ENCODE results near the gene FNBP1L. TPM values are rescaled to one million over a fixed set of nuclear protein-coding genes. Genes with fewer than 3 reads are reported as not detected.

The FNBP1L gene
- total and polyA plus RNA-seq, 2 donors (not counting 1 experiment from before 2014, with no cell fraction given) = 0.86 to 5.4 TPM

- H3K27ac Mint-ChIP-seq = no peak overlapping the region
- H3K36me3 ChIP-seq (replicated peaks in 1 of 2; ENCODE audit: control extremely low read depth in 1 of 2, control insufficient read depth in 1 of 2, extremely low read depth in 1 of 2, insufficient read depth in 2 of 2, low read length in 1 of 2) = no peaks in the 10 kb centered on the region
- H3K4me3 ChIP-seq (ENCODE audit: control extremely low read depth in 1 of 5, extremely low read depth in 1 of 5, insufficient read depth in 1 of 5, low read depth in 2 of 5, low read length in 4 of 5) = no peak overlapping the region
- no peaks in the 10 kb centered on the region for H4K20me1 ChIP-seq (ENCODE audit: control insufficient read depth, insufficient read depth, low read length, poor library complexity, severe bottlenecking)
- H3K79me2 ChIP-seq (ENCODE audit: control insufficient read depth, insufficient read depth, low read length) = no peaks in the 10 kb centered on the region
- no peaks in the 10 kb centered on the region for H3K27me3 ChIP-seq (replicated peaks in 1 of 4; ENCODE audit: control extremely low read depth in 1 of 4, control insufficient read depth in 3 of 4, insufficient read depth in 4 of 4, low read length in 3 of 4)
- TF ChIP-seq EZH2 (IDR thresholded peaks at IDR 0.05; ENCODE audit: borderline replicate concordance, insufficient read depth, low read depth, low read length, poor library complexity, severe bottlenecking) = no peak
- TF ChIP-seq, protein P1, sequence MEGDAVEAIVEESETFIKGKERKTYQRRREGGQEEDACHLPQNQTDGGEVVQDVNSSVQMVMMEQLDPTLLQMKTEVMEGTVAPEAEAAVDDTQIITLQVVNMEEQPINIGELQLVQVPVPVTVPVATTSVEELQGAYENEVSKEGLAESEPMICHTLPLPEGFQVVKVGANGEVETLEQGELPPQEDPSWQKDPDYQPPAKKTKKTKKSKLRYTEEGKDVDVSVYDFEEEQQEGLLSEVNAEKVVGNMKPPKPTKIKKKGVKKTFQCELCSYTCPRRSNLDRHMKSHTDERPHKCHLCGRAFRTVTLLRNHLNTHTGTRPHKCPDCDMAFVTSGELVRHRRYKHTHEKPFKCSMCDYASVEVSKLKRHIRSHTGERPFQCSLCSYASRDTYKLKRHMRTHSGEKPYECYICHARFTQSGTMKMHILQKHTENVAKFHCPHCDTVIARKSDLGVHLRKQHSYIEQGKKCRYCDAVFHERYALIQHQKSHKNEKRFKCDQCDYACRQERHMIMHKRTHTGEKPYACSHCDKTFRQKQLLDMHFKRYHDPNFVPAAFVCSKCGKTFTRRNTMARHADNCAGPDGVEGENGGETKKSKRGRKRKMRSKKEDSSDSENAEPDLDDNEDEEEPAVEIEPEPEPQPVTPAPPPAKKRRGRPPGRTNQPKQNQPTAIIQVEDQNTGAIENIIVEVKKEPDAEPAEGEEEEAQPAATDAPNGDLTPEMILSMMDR (IDR thresholded peaks at IDR 0.05) = no peak
- no peaks in the 10 kb centered on the region for H3K4me1 ChIP-seq (ENCODE audit: control insufficient read depth in 2 of 2, insufficient read depth in 2 of 2, low read length in 2 of 2)
- CTCF ChIA-PET = no interaction called here
- no peak overlapping the region for H3K4me3 Mint-ChIP-seq
- DNase-seq (no peak), ATAC-seq (ENCODE audit: low read depth) (no peak)
- H3K9me3 Mint-ChIP-seq (ENCODE audit: insufficient read depth) = no peaks in the 10 kb centered on the region
- H2AFZ ChIP-seq (ENCODE audit: insufficient read depth, low read depth, low read length, poor library complexity, severe bottlenecking) = no peak overlapping the region
- no peak overlapping the region for H3K4me2 ChIP-seq (replicated peaks; ENCODE audit: low read depth, low read length, poor library complexity, severe bottlenecking)
- intact Hi-C loops (cut with micrococcal nuclease) = no loop called here
- POLR2A ChIA-PET = no interaction called here
- H3K27me3 Mint-ChIP-seq = no peaks in the 10 kb centered on the region
- H3K27ac ChIP-seq (ENCODE audit: low read length in 2 of 2) = no peak overlapping the region
- no peak overlapping the region for H3K9ac ChIP-seq (ENCODE audit: low read length)
- no peaks in the 10 kb centered on the region for H3K9me3 ChIP-seq (ENCODE audit: control extremely low read depth in 1 of 3, control insufficient read depth in 2 of 3, insufficient read depth in 1 of 3, low read length in 2 of 3)
- no CpG with 5 or more reads among the region's 2 CpGs for WGBS (ENCODE audit: insufficient coverage)
- H3K4me1 Mint-ChIP-seq = no peaks in the 10 kb centered on the region
These were observed 78.5 kb downstream of the FNBP1L start for GRCh38 chr1:93526431-93526830.

- Mint-ChIP-seq H3K27me3 (no peaks in the 10 kb centered on the region), H3K9me3 (ENCODE audit: insufficient read depth) (no peaks in the 10 kb centered on the region), H3K4me3 (no peak overlapping the region), H3K4me1 (no peaks in the 10 kb centered on the region), H3K27ac (no peak overlapping the region)
- Histone ChIP-seq H3K79me2 (ENCODE audit: control insufficient read depth, insufficient read depth, low read length) (no peaks in the 10 kb centered on the region), H3K9ac (ENCODE audit: low read length) (no peak overlapping the region), H3K4me2 (replicated peaks; ENCODE audit: low read depth, low read length, poor library complexity, severe bottlenecking) (no peak overlapping the region), H2AFZ (ENCODE audit: insufficient read depth, low read depth, low read length, poor library complexity, severe bottlenecking) (no peak overlapping the region), H3K4me3 (ENCODE audit: control extremely low read depth in 1 of 5, extremely low read depth in 1 of 5, insufficient read depth in 1 of 5, low read depth in 2 of 5, low read length in 4 of 5) (no peak overlapping the region), H3K36me3 (replicated peaks in 1 of 2; ENCODE audit: control extremely low read depth in 1 of 2, control insufficient read depth in 1 of 2, extremely low read depth in 1 of 2, insufficient read depth in 2 of 2, low read length in 1 of 2) (peaks cover 0 to 4% of the 10 kb centered on the region in 2 experiments), H3K4me1 (ENCODE audit: control insufficient read depth in 2 of 2, insufficient read depth in 2 of 2, low read length in 2 of 2) (no peaks in the 10 kb centered on the region), H3K27ac (ENCODE audit: low read length in 2 of 2) (no peak overlapping the region), H3K27me3 (replicated peaks in 1 of 4; ENCODE audit: control extremely low read depth in 1 of 4, control insufficient read depth in 3 of 4, insufficient read depth in 4 of 4, low read length in 3 of 4) (no peaks in the 10 kb centered on the region), H4K20me1 (ENCODE audit: control insufficient read depth, insufficient read depth, low read length, poor library complexity, severe bottlenecking) (no peaks in the 10 kb centered on the region), H3K9me3 (ENCODE audit: control extremely low read depth in 1 of 3, control insufficient read depth in 2 of 3, insufficient read depth in 1 of 3, low read length in 2 of 3) (no peaks in the 10 kb centered on the region)
- CTCF ChIA-PET = no interaction called here
- POLR2A ChIA-PET = no interaction called here
- intact Hi-C loops (cut with micrococcal nuclease) = no loop called here
- TF ChIP-seq, protein P1 (IDR thresholded peaks at IDR 0.05) = no peak
- TF ChIP-seq EZH2 (IDR thresholded peaks at IDR 0.05; ENCODE audit: borderline replicate concordance, insufficient read depth, low read depth, low read length, poor library complexity, severe bottlenecking) = no peak
- WGBS (ENCODE audit: insufficient coverage) = no CpG with 5 or more reads among the region's 1 CpG
- ATAC-seq (ENCODE audit: low read depth) (no peak), DNase-seq (peak; percentile 9)
These were observed 80.5 kb downstream of the FNBP1L start for GRCh38 chr1:93528412-93528811.
